ENCODE measurements around the gene APPBP2. TPM values are rescaled to one million over a fixed set of nuclear protein-coding genes. Genes with fewer than 3 reads are reported as not detected.
"Not testable (repeated sequence)": the region's sequence is repeated elsewhere in the genome, so short reads cannot be mapped to it uniquely, and the experiment has no call there.

APPBP2 gene
- polyA plus RNA-seq, 3 donors = 4.6 to 12.6 (median 12.2) TPM

- WGBS, 3 donors = 83 to 94% (median 89%) methylated on average over 4 of the region's 4 CpGs
- H3K27ac ChIP-seq (ENCODE audit: low read depth, low read length) = no peak overlapping the region
Measured at GRCh38 chr17:60510031-60510430, 16.0 kb downstream of the APPBP2 start.

- no peak overlapping the region for H3K27ac ChIP-seq (ENCODE audit: low read depth, low read length)
- 41 to 86% (median 83%) methylated on average over 1 of the region's 1 CpG for WGBS, 3 donors
Measured at GRCh38 chr17:60508384-60508980, 17.6 kb downstream of the APPBP2 start.

GRCh38 chr17:60506312-60506711, 19.7 kb downstream of the APPBP2 start:
- 88 to 93% (median 92%) methylated on average over 1 of the region's 1 CpG for WGBS, 3 donors
- H3K27ac ChIP-seq (ENCODE audit: low read depth, low read length) = no peak overlapping the region

GRCh38 chr17:60502145-60502544, 23.9 kb downstream of the APPBP2 start:
- H3K27ac ChIP-seq (ENCODE audit: low read depth, low read length) = no peak overlapping the region
- 92 to 95% (median 95%) methylated on average over 4 of the region's 4 CpGs for WGBS, 3 donors

- no peak overlapping the region for H3K27ac ChIP-seq (ENCODE audit: low read depth, low read length)
- 57 to 83% (median 74%) methylated on average over 2 of the region's 2 CpGs for WGBS, 3 donors
Measured at GRCh38 chr17:60501589-60501988, 24.5 kb downstream of the APPBP2 start.

- no peak overlapping the region for H3K27ac ChIP-seq (ENCODE audit: low read depth, low read length)
Measured at GRCh38 chr17:60496041-60496440, 30.0 kb downstream of the APPBP2 start.

GRCh38 chr17:60495260-60495659, 30.8 kb downstream of the APPBP2 start:
- no peak overlapping the region for H3K27ac ChIP-seq (ENCODE audit: low read depth, low read length)
- 98 to 100% (median 99%) methylated on average over 2 of the region's 2 CpGs for WGBS, 3 donors

- H3K27ac ChIP-seq (ENCODE audit: low read depth, low read length) = no peak overlapping the region
- WGBS, 3 donors = 86 to 97% (median 90%) methylated on average over 3 of the region's 3 CpGs
Measured at GRCh38 chr17:60493847-60494321, 32.2 kb downstream of the APPBP2 start.

GRCh38 chr17:60491771-60492170, 34.3 kb downstream of the APPBP2 start:
- no peak overlapping the region for H3K27ac ChIP-seq (ENCODE audit: low read depth, low read length)
- 94 to 99% (median 97%) methylated on average over 3 of the region's 3 CpGs for WGBS, 3 donors

- H3K27ac ChIP-seq (ENCODE audit: low read depth, low read length) = not testable (repeated sequence)
- WGBS, 3 donors = 93 to 97% (median 96%) methylated on average over 2 of the region's 2 CpGs
Measured at GRCh38 chr17:60490594-60490993, 35.4 kb downstream of the APPBP2 start.

GRCh38 chr17:60481604-60482003, 44.4 kb downstream of the APPBP2 start:
- 96 to 100% (median 96%) methylated on average over 4 of the region's 4 CpGs for WGBS, 3 donors
- H3K27ac ChIP-seq (ENCODE audit: low read depth, low read length) = no peak overlapping the region

- no peak overlapping the region for H3K27ac ChIP-seq (ENCODE audit: low read depth, low read length)
Measured at GRCh38 chr17:60473788-60474187, 52.3 kb downstream of the APPBP2 start.

- no peak overlapping the region for H3K27ac ChIP-seq (ENCODE audit: low read depth, low read length)
- WGBS, 3 donors = 75 to 100% (median 100%) methylated on average over 1 of the region's 1 CpG
Measured at GRCh38 chr17:60472449-60472848, 53.6 kb downstream of the APPBP2 start.

GRCh38 chr17:60471451-60471850, 54.6 kb downstream of the APPBP2 start:
- 89 to 99% (median 98%) methylated on average over 4 of the region's 4 CpGs for WGBS, 3 donors
- H3K27ac ChIP-seq (ENCODE audit: low read depth, low read length) = no peak overlapping the region

- no peak overlapping the region for H3K27ac ChIP-seq (ENCODE audit: low read depth, low read length)
Measured at GRCh38 chr17:60468371-60468770, 57.7 kb downstream of the APPBP2 start.

- 94 to 97% (median 97%) methylated on average over 1 of the region's 1 CpG for WGBS, 3 donors
- no peak overlapping the region for H3K27ac ChIP-seq (ENCODE audit: low read depth, low read length)
Measured at GRCh38 chr17:60464343-60464742, 61.7 kb downstream of the APPBP2 start.

GRCh38 chr17:60463157-60463835, 62.7 kb downstream of the APPBP2 start:
- no peak overlapping the region for H3K27ac ChIP-seq (ENCODE audit: low read depth, low read length)
- WGBS, 3 donors = 60 to 72% (median 65%) methylated on average over 4 of the region's 4 CpGs

- WGBS, 3 donors = 93 to 100% (median 97%) methylated on average over 1 of the region's 1 CpG
Measured at GRCh38 chr17:60461584-60461983, 64.5 kb downstream of the APPBP2 start.

GRCh38 chr17:60457148-60457547, 68.9 kb downstream of the APPBP2 start:
- H3K27ac ChIP-seq (ENCODE audit: low read depth, low read length) = no peak overlapping the region
- WGBS, 3 donors = 98 to 99% (median 98%) methylated on average over 2 of the region's 2 CpGs

More at GRCh38 chr17:60461584-60461983, 64.5 kb downstream of the APPBP2 start:
- no peak overlapping the region for H3K27ac ChIP-seq (ENCODE audit: low read depth, low read length)

GRCh38 chr17:60455378-60455777, 70.7 kb downstream of the APPBP2 start:
- H3K27ac ChIP-seq (ENCODE audit: low read depth, low read length) = no peak overlapping the region
- WGBS, 3 donors = 57 to 69% (median 68%) methylated on average over 4 of the region's 4 CpGs

All from adipose tissue (tissue), 3 donors.